BE2C (cell line): ENCODE results near the gene OSBPL6.

Experiments
- DNase-seq: peaks from one replicate; pipeline ENCODE4 v3.0.0-alpha.2; 2020
- H3K27me3 ChIP-seq: fragments of 250-450 bp; sonication (Bioruptor Pico); 2 replicates; pipeline ENCODE4 v1.5.1; 2020; ENCODE audit warnings: mild to moderate bottlenecking
- H3K36me3 ChIP-seq: fragments of 250-450 bp; sonication (Bioruptor Pico); 2 replicates; pipeline ENCODE4 v1.5.1; 2020; ENCODE audit warnings: mild to moderate bottlenecking
- H3K4me1 ChIP-seq: fragments of 250-450 bp; sonication (Bioruptor Pico); 2 replicates; pipeline ENCODE4 v1.5.1; 2020
- H3K4me3 ChIP-seq: 2 replicates; pipeline ENCODE4 v1.5.1; 2011; ENCODE audit warnings: low read depth, low read length
- H3K9me3 ChIP-seq: fragments of 250-450 bp; sonication (Bioruptor Pico); 2 replicates; pipeline ENCODE4 v1.5.1; 2020
- TF ChIP-seq, protein P1 (sequence below): IDR thresholded peaks from 2 replicates; pipeline ENCODE4 v1.5.1; 2012; ENCODE audit warnings: mild to moderate bottlenecking, low read depth, low read length

The OSBPL6 gene

DNA sequence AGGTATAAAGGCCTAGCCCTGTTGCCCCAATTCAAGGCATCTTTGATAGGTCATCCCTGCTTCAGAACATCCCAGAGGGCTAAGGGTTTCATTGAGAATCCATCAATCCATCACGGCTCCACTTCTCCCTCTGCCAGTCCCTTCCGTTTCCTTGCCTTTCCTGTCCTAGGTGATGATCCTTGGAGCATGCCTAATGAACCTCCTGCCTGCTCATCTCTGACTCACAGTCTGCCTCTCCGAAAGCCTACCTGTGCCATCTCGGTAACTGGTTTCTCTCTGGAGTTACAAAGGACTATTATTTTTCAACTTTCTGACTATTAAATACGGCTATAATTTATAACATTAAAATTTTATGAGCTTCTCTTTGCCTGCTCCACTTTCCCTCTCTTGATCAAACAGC, 36.7 kb upstream of the OSBPL6 start:
- Histone ChIP-seq H3K36me3 (no peaks in the 10 kb centered on the region), H3K4me3 (no peak overlapping the region), H3K4me1 (no peaks in the 10 kb centered on the region), H3K9me3 (no peaks in the 10 kb centered on the region), H3K27me3 (no peaks in the 10 kb centered on the region)
- TF ChIP-seq, protein P1, sequence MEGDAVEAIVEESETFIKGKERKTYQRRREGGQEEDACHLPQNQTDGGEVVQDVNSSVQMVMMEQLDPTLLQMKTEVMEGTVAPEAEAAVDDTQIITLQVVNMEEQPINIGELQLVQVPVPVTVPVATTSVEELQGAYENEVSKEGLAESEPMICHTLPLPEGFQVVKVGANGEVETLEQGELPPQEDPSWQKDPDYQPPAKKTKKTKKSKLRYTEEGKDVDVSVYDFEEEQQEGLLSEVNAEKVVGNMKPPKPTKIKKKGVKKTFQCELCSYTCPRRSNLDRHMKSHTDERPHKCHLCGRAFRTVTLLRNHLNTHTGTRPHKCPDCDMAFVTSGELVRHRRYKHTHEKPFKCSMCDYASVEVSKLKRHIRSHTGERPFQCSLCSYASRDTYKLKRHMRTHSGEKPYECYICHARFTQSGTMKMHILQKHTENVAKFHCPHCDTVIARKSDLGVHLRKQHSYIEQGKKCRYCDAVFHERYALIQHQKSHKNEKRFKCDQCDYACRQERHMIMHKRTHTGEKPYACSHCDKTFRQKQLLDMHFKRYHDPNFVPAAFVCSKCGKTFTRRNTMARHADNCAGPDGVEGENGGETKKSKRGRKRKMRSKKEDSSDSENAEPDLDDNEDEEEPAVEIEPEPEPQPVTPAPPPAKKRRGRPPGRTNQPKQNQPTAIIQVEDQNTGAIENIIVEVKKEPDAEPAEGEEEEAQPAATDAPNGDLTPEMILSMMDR = no peak
- DNase-seq = no peak

DNA sequence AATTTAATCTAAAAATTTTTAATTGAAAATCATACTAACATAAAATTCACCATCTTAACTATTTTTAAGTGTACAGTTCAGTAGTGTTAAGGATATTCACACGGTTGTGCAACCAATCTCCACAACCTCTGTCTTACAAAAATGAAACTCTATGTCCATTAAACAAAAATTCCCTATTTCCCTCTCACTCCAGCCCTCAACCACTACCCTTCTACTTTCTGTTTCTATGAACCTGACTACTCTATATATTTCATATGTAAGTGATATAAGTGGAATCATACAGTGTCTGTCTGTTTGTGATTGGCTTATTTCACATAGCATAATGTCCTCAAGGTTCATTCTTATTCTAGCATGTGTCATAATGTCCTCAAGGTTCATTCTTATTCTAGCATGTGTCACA, 34.3 kb upstream of the OSBPL6 start:
- Histone ChIP-seq H3K9me3 (no peaks in the 10 kb centered on the region), H3K36me3 (no peaks in the 10 kb centered on the region), H3K4me1 (no peaks in the 10 kb centered on the region), H3K27me3 (no peaks in the 10 kb centered on the region), H3K4me3 (no peak overlapping the region)
- no peak for DNase-seq
- TF ChIP-seq, protein P1 = no peak

DNA sequence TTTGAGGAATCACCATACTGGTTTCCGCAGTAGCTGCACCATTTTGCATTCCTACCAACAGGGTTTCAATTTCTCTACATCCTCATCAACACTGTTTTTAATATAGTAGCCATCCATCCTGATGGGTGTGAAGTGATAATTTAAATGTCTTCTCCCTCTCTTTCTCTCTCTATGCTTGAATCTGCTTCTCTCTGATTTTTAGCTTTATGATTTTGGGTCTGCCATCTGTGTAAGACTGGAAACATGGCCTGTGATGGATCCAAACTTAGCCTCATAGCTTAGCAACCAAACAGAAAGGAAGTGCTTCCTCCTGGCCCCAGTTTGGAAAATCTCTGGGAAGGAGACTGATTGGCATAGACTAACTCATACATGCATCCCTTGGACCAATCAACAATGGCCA, 33.7 kb upstream of the OSBPL6 start:
- DNase-seq = no peak
- Histone ChIP-seq H3K9me3 (no peaks in the 10 kb centered on the region), H3K4me1 (no peaks in the 10 kb centered on the region), H3K4me3 (no peak overlapping the region), H3K36me3 (no peaks in the 10 kb centered on the region), H3K27me3 (no peaks in the 10 kb centered on the region)
- TF ChIP-seq, protein P1 = no peak

DNA sequence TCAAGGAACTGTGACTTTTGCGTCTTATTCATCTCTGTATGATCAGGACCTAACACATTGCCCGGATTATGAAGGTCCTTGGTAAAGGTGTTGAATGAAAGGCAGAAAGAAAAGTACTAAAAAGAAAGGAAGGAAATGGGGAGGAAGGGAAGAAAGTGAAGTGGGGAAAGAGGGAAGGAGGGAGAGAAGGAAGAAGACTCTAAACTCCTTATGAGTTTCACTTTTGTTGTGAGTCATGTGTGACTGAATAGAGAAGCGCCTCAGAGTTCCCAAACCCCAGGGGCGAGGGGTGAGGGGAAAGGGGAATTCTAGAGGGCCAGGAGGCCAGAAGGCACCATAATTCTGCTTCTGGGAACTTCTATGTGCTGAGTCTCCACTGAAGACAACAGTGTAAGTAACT, 30.9 kb upstream of the OSBPL6 start:
- no peak overlapping the region for H3K4me3 ChIP-seq

DNA sequence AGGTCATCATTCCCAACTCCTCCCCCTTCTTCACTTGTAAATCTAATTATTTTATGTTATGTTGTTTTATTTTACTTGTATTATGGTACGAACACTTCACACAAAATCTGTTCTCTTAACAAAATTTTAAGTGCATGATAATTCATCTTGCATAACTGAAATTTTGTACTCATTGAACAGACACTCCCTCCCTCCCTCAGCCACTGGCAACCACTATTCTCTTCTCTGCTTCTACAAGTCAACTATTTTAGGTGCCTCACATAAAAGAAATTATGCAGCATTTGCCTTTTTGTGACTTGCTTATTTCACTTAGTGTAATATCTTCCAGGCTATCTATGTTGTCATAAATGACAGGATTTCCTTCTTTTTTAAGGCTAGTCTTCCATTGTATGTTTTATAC, 30.4 kb upstream of the OSBPL6 start:
- H3K9me3 ChIP-seq = no peaks in the 10 kb centered on the region
- H3K4me3 ChIP-seq = no peak overlapping the region
- no peak for DNase-seq
- no peaks in the 10 kb centered on the region for H3K4me1 ChIP-seq
- TF ChIP-seq, protein P1 = no peak
- no peaks in the 10 kb centered on the region for H3K36me3 ChIP-seq
- no peaks in the 10 kb centered on the region for H3K27me3 ChIP-seq

More for the DNA sequence above, 30.9 kb upstream of the OSBPL6 start:
- TF ChIP-seq, protein P1 = no peak
- Histone ChIP-seq H3K9me3 (no peaks in the 10 kb centered on the region), H3K4me1 (no peaks in the 10 kb centered on the region), H3K36me3 (no peaks in the 10 kb centered on the region), H3K27me3 (no peaks in the 10 kb centered on the region)
- no peak for DNase-seq

DNA sequence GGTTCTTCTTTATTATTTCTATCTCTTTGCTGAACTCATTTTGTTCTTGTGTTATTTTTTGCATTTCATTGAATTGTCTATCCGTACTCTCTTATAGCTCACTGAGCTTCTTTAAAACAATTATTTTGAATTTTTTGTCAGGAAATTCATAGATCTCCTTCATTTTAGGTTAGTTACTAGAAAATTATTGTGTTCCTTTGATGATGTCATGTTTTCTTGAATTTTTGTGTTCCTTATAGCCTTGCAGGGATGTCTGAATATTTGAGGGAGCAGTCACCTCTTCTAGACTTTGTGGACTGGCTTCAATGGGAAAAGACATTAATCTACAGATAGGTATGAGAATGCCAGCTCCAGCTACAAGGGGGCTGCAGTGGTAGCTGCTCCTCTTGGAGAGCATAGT, 20.7 kb upstream of the OSBPL6 start:
- TF ChIP-seq, protein P1 = no peak

More for the DNA sequence above, 20.7 kb upstream of the OSBPL6 start:
- H3K36me3 ChIP-seq = no peaks in the 10 kb centered on the region
- H3K27me3 ChIP-seq = no peaks in the 10 kb centered on the region
- H3K9me3 ChIP-seq = no peaks in the 10 kb centered on the region
- H3K4me1 ChIP-seq = no peaks in the 10 kb centered on the region
- no peak for DNase-seq
- no peak overlapping the region for H3K4me3 ChIP-seq
